HL-60 (cell line): ENCODE measurements around the gene CACNA1D.

ENCODE experiments used
- POLR2AphosphoS5 ChIP-seq: IDR thresholded peaks from 2 replicates; pipeline ENCODE4 v1.6.1; 2012; ENCODE audit warnings: low read depth
- REST ChIP-seq: IDR thresholded peaks from 2 replicates; pipeline ENCODE4 v1.6.1; 2012; ENCODE audit warnings: low read depth; ENCODE audit not compliant: insufficient replicate concordance
- SPI1 ChIP-seq: IDR thresholded peaks from 2 replicates; pipeline ENCODE4 v1.6.1; 2012; ENCODE audit warnings: low read depth, mild to moderate bottlenecking, borderline replicate concordance
- TF ChIP-seq, protein P1 (sequence below): IDR thresholded peaks from one replicate; pipeline ENCODE4 v1.5.1; 2011; ENCODE audit warnings: low read length, control low read depth, inconsistent platforms; ENCODE audit not compliant: insufficient read depth

GRCh38 chr3:53670721-53671120 is 176.3 kb downstream of the CACNA1D start:
- no peak for TF ChIP-seq POLR2AphosphoS5
- TF ChIP-seq, protein P1, sequence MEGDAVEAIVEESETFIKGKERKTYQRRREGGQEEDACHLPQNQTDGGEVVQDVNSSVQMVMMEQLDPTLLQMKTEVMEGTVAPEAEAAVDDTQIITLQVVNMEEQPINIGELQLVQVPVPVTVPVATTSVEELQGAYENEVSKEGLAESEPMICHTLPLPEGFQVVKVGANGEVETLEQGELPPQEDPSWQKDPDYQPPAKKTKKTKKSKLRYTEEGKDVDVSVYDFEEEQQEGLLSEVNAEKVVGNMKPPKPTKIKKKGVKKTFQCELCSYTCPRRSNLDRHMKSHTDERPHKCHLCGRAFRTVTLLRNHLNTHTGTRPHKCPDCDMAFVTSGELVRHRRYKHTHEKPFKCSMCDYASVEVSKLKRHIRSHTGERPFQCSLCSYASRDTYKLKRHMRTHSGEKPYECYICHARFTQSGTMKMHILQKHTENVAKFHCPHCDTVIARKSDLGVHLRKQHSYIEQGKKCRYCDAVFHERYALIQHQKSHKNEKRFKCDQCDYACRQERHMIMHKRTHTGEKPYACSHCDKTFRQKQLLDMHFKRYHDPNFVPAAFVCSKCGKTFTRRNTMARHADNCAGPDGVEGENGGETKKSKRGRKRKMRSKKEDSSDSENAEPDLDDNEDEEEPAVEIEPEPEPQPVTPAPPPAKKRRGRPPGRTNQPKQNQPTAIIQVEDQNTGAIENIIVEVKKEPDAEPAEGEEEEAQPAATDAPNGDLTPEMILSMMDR: no peak
- TF ChIP-seq REST: no peak
- TF ChIP-seq SPI1: no peak
